Left ventricle myocardium inferior (tissue), 1 donor: ENCODE data around the gene MAPKAPK2. TPM values are rescaled to one million over a fixed set of nuclear protein-coding genes. Genes with fewer than 3 reads are reported as not detected.

Source experiments
- DNase-seq: peaks from one replicate; pipeline ENCODE4 v3.0.0-alpha.2; 2020
- H3K27ac ChIP-seq: fragments of 200-600 bp; replicated peaks from 2 replicates; pipeline ENCODE4 v1.8.0; 2021
- H3K27me3 ChIP-seq: fragments of 200-600 bp; 2 replicates; pipeline ENCODE4 v1.8.0; 2021; ENCODE audit warnings: low read depth
- H3K36me3 ChIP-seq: fragments of 200-600 bp; 2 replicates; pipeline ENCODE4 v1.8.0; 2021
- H3K4me1 ChIP-seq: fragments of 200-600 bp; 2 replicates; pipeline ENCODE4 v1.8.0; 2021
- H3K4me3 ChIP-seq: fragments of 200-600 bp; 2 replicates; pipeline ENCODE4 v1.8.0; 2021; ENCODE audit warnings: mild to moderate bottlenecking, moderate library complexity
- H3K9me3 ChIP-seq: fragments of 200-600 bp; replicated peaks from 2 replicates; pipeline ENCODE4 v1.8.0; 2021
- CTCF ChIP-seq: fragments of 200-600 bp; IDR thresholded peaks from 2 replicates; pipeline ENCODE4 v1.8.0; 2021; ENCODE audit warnings: antibody characterized with exemption, mild to moderate bottlenecking, borderline replicate concordance
- intact Hi-C: fragments of 100-400 bp; cut with micrococcal nuclease; formaldehyde crosslinking; loops from one replicate; pipeline ENCODE4 v1.11.0; 2022
- total RNA-seq: library from RNA; stranded (reverse); fragmentation: NEBNext Ultra II Directional; extraction: Animal tissue kit (Norgen Biotek cat#: 25700); gene quantifications from one replicate; pipeline ENCODE4 v1.2.1, GENCODE V29; 2021
- donor health status: DM: no; HTN: yes; CAD: no; lungs with severe emphysema.

MAPKAPK2 gene
- total RNA-seq, 1 donor from 2014 or later: 215 TPM

DNA sequence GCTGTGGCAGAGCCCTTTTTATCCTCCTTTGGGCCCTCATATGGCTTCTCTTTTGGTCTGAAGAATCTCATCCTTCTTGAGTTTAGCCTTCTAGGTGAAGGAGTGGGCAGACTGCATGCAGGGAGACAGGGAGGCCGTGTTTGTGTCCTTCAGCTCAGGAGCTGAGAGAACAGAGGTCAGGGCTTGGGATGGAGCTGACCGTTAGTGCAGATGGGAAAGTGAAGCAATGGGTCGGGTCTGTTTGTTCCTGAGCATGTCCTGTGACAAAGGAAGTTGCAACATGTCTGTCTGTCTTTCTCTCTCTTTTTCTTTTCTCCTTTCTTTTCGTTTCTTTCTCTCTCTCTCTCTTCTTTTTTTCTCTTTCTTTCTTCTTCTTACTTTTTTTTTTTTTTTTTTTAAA lies 14.9 kb downstream of the MAPKAPK2 start:
- intact Hi-C loops: no loop called here
- peak overlapping the region; percentile 16 for H3K4me3 ChIP-seq
- H3K27ac ChIP-seq: peak overlapping the region; percentile 97
- H3K4me1 ChIP-seq: peaks cover 100% of the 10 kb centered on the region
- no peak for TF ChIP-seq CTCF
- H3K36me3 ChIP-seq: peaks cover 8% of the 10 kb centered on the region
- DNase-seq: no peak
- H3K9me3 ChIP-seq: no peaks in the 10 kb centered on the region
- H3K27me3 ChIP-seq: no peaks in the 10 kb centered on the region

DNA sequence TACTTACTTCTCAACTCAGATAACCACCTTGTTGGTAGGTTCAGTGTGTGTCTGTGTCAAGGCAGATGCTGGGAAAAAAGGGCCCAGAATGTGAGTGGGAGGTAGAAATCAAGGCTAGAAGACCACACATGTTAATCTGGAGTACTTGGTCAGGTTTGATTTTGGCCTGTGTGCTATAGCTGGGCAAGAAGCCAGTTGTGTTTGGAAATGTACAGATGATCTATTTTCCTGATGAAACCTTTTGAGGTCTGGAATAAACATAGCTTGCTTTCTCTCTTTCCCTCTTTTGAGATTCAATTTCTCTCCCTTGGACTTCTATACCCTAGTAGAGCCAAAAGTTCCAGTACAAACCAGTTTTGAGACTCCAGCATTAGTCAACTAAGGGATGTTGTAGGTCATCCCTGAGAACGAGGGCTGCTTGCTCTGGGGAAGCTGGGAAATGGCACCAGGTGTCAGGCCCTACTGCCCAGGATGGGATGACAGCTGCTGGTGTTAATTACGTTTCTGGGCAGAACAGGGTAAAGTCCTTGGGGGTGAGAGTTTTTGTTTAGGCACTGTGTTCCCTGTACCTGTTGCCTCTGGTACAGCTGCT lies 15.8 kb downstream of the MAPKAPK2 start:
- DNase-seq: no peak
- no peak for TF ChIP-seq CTCF
- Histone ChIP-seq H3K27me3 (no peaks in the 10 kb centered on the region), H3K27ac (peak overlapping the region; percentile 97), H3K4me3 (peak overlapping the region; percentile 16), H3K4me1 (peaks cover 100% of the 10 kb centered on the region), H3K36me3 (peaks cover 8% of the 10 kb centered on the region), H3K9me3 (no peaks in the 10 kb centered on the region)
- intact Hi-C loops: no loop called here

DNA sequence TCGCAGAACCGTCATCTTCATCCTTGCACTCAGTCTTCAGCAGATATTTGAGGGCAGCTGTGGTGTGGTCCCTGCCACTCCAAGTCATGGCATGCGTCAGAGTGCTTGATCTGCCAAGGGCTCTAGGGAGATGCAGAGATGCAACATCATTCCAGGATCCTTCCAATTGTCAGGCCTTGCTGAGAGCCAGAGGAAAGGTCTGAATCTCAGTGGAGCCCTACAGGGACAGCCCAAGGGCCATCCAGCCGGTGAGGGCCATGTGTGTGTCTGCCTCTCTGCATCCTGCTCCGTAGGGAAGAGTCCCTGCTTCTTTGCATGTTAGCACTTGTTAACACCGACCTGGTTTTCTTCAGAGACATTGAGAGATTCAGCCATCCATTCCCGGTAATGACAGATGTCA lies 17.6 kb downstream of the MAPKAPK2 start:
- DNase-seq: no peak
- Histone ChIP-seq H3K36me3 (peaks cover 8% of the 10 kb centered on the region), H3K4me1 (peaks cover 100% of the 10 kb centered on the region), H3K9me3 (no peaks in the 10 kb centered on the region), H3K27ac (peak overlapping the region; percentile 83), H3K4me3 (no peak overlapping the region), H3K27me3 (no peaks in the 10 kb centered on the region)
- no peak for TF ChIP-seq CTCF
- intact Hi-C loops: no loop called here

DNA sequence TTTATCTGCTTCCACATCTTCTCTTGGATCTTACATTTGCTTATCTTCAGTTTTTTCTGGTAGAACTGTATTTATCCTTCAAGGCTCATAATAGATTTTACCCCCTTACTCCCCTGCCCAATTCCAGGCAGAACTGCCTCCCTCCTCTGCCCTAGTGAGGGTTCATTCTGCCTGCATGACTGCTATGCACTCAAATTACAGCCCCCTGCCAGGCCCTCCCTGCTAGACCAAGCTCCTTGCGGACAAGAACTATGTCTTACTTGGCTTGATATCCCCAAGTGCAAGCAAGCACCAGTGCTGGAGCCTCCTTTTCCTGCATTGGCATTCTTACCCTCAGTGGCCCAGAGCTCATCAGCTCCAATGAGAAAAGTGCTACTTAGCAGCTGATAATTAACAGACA lies 18.1 kb downstream of the MAPKAPK2 start:
- no peak for DNase-seq
- intact Hi-C loops: no loop called here
- Histone ChIP-seq H3K4me1 (peaks cover 100% of the 10 kb centered on the region), H3K9me3 (no peaks in the 10 kb centered on the region), H3K27ac (peak overlapping the region; percentile 83), H3K4me3 (no peak overlapping the region), H3K27me3 (no peaks in the 10 kb centered on the region), H3K36me3 (peaks cover 5% of the 10 kb centered on the region)
- TF ChIP-seq CTCF: no peak

DNA sequence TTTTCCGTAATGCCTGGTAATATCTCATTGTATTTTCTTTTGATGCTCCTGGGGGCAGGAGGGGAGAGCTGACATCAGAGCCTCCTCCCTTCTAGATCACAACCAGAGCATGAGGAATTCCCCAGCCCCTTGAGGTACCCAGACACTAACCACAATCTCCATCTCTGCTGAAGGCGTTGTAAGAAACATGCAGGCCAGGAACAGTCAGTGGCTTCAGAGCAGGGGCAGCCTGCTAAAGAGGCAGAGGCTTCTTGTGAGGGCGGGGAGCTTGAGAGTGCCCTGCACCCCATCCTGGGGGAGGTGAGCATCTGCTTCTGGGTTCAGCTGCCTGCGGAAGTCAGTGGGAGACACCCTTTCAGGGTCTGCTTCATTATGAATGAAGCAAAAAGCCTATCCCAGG lies 19.0 kb downstream of the MAPKAPK2 start:
- no peak for TF ChIP-seq CTCF
- no peak for DNase-seq
- Histone ChIP-seq H3K27ac (peak overlapping the region; percentile 83), H3K27me3 (no peaks in the 10 kb centered on the region), H3K9me3 (no peaks in the 10 kb centered on the region), H3K4me1 (peaks cover 100% of the 10 kb centered on the region), H3K36me3 (no peaks in the 10 kb centered on the region), H3K4me3 (no peak overlapping the region)
- intact Hi-C loops: no loop called here

- Histone ChIP-seq H3K27me3 (no peaks in the 10 kb centered on the region), H3K4me1 (peaks cover 100% of the 10 kb centered on the region), H3K36me3 (no peaks in the 10 kb centered on the region), H3K27ac (peak overlapping the region; percentile 83), H3K9me3 (no peaks in the 10 kb centered on the region), H3K4me3 (no peak overlapping the region)
- intact Hi-C loops: no loop called here
- DNase-seq: no peak
- TF ChIP-seq CTCF: no peak
These were observed 19.5 kb downstream of the MAPKAPK2 start for GRCh38 chr1:206704226-206704625.
